Neuron (in vitro differentiated cells): Measurements from ENCODE around the gene ENTPD8.

Experiments
- H2AFZ ChIP-seq: one replicate; pipeline ENCODE4 v1.6.1; 2013; ENCODE audit warnings: low read depth, mild to moderate bottlenecking, inconsistent platforms, low read length, moderate library complexity
- H3K27me3 ChIP-seq: one replicate; pipeline ENCODE4 v1.6.1; 2013; ENCODE audit warnings: low read length; ENCODE audit not compliant: insufficient read depth
- H3K36me3 ChIP-seq: one replicate; pipeline ENCODE4 v1.6.1; 2013; ENCODE audit warnings: low read length; ENCODE audit not compliant: insufficient read depth
- H3K4me1 ChIP-seq: one replicate; pipeline ENCODE4 v1.6.1; 2013; ENCODE audit warnings: low read length; ENCODE audit not compliant: insufficient read depth
- H3K4me3 ChIP-seq: 2 replicates; pipeline ENCODE4 v1.5.1; 2013; ENCODE audit warnings: mild to moderate bottlenecking, low read length, moderate library complexity
- H3K9me3 ChIP-seq: one replicate; pipeline ENCODE4 v1.6.1; 2013; ENCODE audit warnings: low read length

The ENTPD8 gene

GRCh38 chr9:137444106-137444790 lies 3.1 kb upstream of the ENTPD8 start:
- Histone ChIP-seq H3K27me3 (no peaks in the 10 kb centered on the region), H2AFZ (no peak overlapping the region), H3K4me3 (no peak overlapping the region), H3K4me1 (peaks cover 5% of the 10 kb centered on the region), H3K36me3 (peaks cover 4% of the 10 kb centered on the region), H3K9me3 (no peaks in the 10 kb centered on the region)

DNA sequence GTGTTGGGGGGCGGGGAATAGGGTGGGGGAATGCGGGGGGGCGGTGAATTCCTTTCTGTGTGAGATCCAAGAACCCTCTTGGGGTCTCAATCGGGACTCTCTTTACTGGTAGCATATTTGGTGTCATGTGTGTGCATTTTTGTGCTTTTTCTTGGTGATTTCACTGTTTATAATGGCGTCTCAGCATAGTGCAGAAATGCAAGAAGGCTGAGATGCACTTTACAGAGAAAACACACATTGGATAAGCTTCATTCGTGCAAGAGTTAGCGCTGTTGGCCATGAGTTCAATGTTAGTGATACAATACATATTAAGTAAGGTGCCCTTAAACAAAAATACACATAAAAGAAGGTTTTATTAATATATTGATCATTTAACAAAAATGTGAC lies 771 bp upstream of the ENTPD8 start:
- H2AFZ ChIP-seq = no peak overlapping the region
- no peaks in the 10 kb centered on the region for H3K9me3 ChIP-seq
- no peak overlapping the region for H3K4me3 ChIP-seq
- H3K4me1 ChIP-seq = peaks cover 3% of the 10 kb centered on the region
- no peaks in the 10 kb centered on the region for H3K36me3 ChIP-seq
- H3K27me3 ChIP-seq = no peaks in the 10 kb centered on the region

DNA sequence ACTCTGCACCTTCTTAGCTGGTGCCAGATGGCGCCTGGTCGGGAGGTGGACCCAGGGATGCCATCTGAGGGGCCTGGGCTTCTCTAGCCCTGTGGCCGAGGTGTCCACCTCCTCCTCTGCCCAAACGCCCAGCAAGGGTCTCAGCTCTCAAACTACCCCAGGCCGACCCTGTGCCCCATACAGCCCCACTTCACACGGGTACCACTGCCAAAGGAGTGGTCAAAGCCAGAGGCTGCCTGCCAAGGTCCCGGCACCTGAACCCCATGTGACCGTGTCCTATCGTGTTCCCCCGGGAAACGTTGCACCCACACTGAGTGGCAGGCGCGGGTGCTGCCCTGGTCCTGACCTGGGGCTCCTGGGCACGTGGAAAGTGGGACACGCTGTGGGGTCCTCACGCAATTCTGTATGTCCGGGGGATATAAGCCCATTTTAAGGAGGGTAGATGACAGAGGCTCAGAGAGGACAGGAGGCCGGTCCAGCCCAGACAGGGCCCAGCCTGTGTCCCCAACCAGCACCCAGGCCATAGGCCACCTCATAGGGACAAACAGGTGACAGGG lies 1.9 kb downstream of the ENTPD8 start:
- Histone ChIP-seq H2AFZ (no peak overlapping the region), H3K4me1 (peaks cover 3% of the 10 kb centered on the region), H3K4me3 (no peak overlapping the region), H3K36me3 (no peaks in the 10 kb centered on the region), H3K27me3 (peaks cover 6% of the 10 kb centered on the region), H3K9me3 (no peaks in the 10 kb centered on the region)

- Histone ChIP-seq H3K9me3 (no peaks in the 10 kb centered on the region), H3K4me3 (no peak overlapping the region), H3K4me1 (peaks cover 3% of the 10 kb centered on the region), H3K36me3 (no peaks in the 10 kb centered on the region), H3K27me3 (peaks cover 6% of the 10 kb centered on the region), H2AFZ (no peak overlapping the region)
These were observed 2.5 kb downstream of the ENTPD8 start for GRCh38 chr9:137438591-137439157.

GRCh38 chr9:137437691-137438590 lies 3.2 kb downstream of the ENTPD8 start:
- Histone ChIP-seq H2AFZ (no peak overlapping the region), H3K4me3 (no peak overlapping the region), H3K36me3 (no peaks in the 10 kb centered on the region), H3K9me3 (no peaks in the 10 kb centered on the region), H3K27me3 (peaks cover 9% of the 10 kb centered on the region), H3K4me1 (peaks cover 3% of the 10 kb centered on the region)

DNA sequence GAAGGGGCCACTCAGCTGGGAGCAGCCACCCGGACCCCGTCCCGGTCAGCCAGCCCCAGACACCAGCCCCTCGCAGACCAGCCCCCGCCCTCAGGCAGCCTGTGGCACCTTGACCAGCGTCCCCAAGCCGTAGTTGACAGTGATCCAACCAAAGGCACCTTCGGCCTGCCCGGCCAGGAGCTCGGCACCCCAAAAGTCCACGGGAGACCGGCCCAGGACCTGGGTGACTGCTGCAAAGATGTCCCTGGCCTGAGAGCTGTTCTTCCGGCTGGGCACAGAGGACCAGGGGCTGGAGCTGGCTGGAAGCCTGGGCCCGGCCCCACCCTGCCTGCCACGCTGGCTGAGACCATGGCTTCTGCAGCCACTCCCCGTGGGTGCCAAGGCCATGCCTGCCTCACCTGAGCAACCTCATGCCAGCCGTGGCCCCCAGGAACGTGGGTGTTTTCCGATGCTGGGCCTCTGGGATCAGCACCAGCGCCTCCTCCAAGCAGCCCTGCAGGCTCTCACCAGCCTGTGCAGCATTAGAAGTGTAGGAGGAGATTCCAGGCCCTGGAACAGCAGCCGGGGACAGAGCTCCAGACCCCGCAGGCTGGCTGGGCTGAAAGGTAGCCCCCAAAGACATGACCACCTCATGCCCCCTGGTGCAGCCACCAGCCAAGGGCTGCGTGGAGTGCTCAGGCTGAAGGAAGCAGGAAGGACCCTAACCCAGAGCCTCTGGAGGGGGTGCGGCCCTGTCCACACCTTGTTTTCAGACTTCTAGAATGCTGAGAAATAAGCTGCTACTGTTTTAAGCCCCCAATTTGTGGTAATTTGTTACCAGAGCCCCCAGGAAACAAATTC lies 4.2 kb downstream of the ENTPD8 start:
- H2AFZ ChIP-seq = no peak overlapping the region
- H3K4me3 ChIP-seq = no peak overlapping the region
- H3K4me1 ChIP-seq = peaks cover 1% of the 10 kb centered on the region
- peaks cover 9% of the 10 kb centered on the region for H3K27me3 ChIP-seq
- no peaks in the 10 kb centered on the region for H3K36me3 ChIP-seq
- no peaks in the 10 kb centered on the region for H3K9me3 ChIP-seq

DNA sequence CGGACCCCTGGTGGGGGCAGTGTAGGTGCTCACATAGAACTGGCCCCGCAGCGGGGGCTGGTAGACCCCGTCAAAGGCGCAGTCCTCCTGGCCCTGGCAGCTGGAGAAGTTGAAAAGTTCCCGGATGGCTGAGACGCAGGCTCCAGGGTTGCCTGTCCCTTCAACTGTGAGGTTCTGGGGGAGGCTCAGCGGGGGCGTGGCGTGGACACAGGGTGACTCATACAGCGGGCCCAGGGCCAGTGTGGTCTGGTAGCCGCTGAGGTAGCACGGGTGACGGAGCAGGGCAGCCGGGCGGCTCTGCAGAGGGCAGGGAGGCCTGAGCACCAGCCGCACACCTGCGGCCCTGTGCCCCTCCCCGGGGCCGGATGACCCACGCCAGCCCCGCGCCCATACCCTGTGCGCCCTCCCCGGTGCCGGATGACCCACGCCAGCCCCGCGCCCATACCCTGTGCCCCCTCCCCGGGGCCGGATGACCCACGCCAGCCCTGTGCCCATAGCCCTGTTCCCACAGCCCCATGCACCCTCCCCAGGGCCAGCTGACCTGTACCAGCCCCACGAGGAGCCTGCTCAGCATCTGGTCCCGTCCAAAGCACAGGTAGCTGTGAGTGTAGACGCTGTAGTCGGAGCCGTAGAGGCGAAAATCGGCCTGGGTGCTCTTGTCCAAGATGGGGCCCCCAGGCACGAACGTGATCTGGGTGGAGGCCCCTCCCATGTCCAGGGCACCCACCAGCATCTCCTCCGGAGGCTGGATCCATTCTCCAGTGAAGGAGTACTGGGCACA lies 5.0 kb downstream of the ENTPD8 start:
- Histone ChIP-seq H3K36me3 (no peaks in the 10 kb centered on the region), H3K4me1 (no peaks in the 10 kb centered on the region), H3K9me3 (no peaks in the 10 kb centered on the region), H3K4me3 (no peak overlapping the region), H3K27me3 (peaks cover 9% of the 10 kb centered on the region), H2AFZ (no peak overlapping the region)

DNA sequence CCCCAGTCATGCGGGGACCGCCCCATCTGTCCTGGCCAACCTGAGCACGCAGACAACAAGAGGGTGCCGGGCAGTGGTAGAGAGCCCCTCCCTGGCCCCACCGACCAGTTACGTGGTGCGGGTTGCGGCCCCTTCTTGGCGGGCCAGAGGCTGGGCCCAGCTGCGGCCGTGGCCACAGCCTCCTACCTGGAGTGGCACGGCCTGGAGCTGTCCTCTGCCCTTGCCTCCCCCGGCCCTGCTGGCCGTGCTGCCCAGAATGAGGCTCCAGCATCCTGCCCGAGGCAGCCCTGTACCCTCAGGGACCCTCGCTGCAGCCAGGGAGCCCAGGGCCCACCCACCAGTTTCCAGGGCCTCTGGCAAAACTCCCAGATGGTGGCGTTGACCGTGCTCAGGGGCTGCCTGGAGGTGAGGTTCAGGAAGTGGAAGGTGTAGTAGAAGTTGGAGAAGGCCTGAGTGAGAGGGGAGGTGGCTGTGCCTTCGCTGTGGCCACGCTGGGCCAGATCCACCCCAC lies 5.7 kb downstream of the ENTPD8 start:
- Histone ChIP-seq H3K9me3 (no peaks in the 10 kb centered on the region), H3K36me3 (no peaks in the 10 kb centered on the region), H2AFZ (no peak overlapping the region), H3K27me3 (peaks cover 9% of the 10 kb centered on the region), H3K4me3 (no peak overlapping the region), H3K4me1 (no peaks in the 10 kb centered on the region)

DNA sequence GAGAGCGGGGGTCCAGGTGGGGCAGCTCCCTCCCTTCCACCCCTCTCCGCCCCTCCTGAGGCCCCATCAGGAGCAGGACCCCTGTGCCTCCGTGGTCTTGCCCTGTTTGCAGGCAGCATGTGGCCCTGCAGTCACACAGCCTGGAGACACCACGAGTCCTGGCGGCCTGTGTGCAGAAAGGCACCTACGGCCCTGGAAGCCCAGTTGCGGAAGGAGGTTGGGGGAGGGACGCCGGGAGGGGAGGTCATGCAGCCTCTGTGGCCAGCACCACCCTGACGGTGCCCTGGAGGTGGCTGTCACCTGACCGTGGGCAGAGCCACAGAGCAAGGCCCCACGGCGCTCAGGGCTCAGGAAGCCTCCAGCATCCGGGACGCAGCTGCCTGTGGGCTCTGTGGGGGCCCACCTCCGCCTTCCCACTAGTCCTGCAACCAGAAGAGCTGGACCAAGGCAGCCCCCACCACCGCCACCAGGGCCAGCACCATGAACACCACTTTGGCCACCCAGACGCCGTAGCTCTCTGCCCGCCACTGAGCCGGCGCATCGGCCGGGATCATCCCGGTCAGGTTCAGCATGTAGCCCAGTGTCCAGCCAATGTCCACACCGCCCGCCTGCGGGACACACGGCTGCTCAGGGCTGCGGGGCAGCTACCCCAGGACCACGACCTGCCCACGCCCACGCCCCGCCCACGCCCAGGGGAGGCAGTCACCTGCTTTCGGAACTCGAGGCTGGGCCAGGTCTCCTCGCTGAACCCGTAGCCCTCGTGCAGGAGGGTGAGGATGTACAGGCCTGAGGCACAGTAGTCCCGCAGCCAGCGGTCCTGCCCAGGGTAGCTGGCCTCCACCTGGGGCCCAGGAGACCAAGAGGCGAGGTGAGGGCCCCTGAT lies 6.4 kb downstream of the ENTPD8 start:
- Histone ChIP-seq H2AFZ (no peak overlapping the region), H3K9me3 (no peaks in the 10 kb centered on the region), H3K4me3 (no peak overlapping the region), H3K4me1 (no peaks in the 10 kb centered on the region), H3K36me3 (no peaks in the 10 kb centered on the region), H3K27me3 (peaks cover 9% of the 10 kb centered on the region)

- Histone ChIP-seq H3K4me1 (no peaks in the 10 kb centered on the region), H3K27me3 (peaks cover 9% of the 10 kb centered on the region), H2AFZ (no peak overlapping the region), H3K9me3 (no peaks in the 10 kb centered on the region), H3K36me3 (no peaks in the 10 kb centered on the region), H3K4me3 (no peak overlapping the region)
These were observed 7.2 kb downstream of the ENTPD8 start for GRCh38 chr9:137433916-137434431.

GRCh38 chr9:137433349-137433915 lies 7.7 kb downstream of the ENTPD8 start:
- Histone ChIP-seq H3K4me3 (no peak overlapping the region), H3K27me3 (peaks cover 9% of the 10 kb centered on the region), H3K4me1 (no peaks in the 10 kb centered on the region), H3K9me3 (no peaks in the 10 kb centered on the region), H3K36me3 (no peaks in the 10 kb centered on the region), H2AFZ (no peak overlapping the region)
